HG02852 (cell line): ENCODE measurements around the gene SUMO1.
"Not testable (repeated sequence)": the region's sequence is repeated elsewhere in the genome, so short reads cannot be mapped to it uniquely, and the experiment has no call there.

ENCODE experiments used
- ATAC-seq: cut with Tn5 transposase; IDR thresholded peaks from one replicate; pipeline ENCODE4 v1.9.1; 2021; ENCODE audit warnings: mild to moderate bottlenecking, moderate library complexity; ENCODE audit not compliant: unreplicated experiment

SUMO1 gene

DNA sequence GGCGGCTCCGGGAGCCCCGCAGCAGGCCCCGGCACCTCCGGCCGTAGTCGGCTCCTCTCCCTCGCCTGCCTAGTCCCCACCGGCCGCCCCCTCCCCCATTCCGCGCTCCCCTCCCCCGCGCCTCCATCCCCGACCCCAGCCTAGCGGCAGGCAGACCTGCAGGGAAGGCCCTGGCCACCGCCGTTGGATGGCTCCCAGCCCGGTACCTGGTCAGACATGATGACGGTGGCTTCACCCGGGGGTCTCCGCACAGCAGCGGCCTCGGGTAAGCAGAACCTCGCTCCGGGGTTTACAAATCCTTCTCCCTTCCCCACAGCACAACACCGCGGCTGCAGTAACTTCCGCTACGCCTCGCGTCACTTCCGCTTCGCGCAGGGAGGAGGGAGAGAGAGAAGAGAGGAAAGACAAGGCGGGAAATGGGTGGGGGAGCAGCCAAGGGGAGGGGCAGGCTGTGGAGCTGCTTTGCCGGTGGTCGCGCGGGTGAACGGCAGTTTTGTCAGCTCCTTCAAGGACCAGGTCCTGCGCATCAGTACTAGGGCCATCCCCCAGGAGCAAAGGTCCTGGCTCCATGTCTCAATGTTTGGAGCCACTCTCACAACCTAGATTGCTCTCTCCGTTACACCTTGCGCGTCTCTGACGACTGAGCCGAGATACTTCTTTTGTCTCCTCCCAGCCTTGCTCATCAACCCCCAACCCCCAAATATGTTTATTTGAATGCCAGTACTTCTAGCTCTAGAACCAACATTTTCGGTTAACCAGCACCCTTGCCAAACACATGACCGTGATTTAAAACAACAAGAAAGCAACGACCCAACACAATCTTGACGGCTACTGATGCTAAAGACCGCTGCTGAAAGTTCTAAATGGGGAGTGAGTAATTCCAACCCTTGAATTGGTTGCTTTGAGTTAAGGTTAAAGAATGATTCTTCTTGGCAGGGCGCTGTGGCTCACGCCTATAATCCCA, at the start of gene SUMO1:
Gene SUMO1 (minus strand): TSS at position 364 of the 964 bp plus-strand sequence. CDS start 146 bp downstream, at position 218.
- peak; percentile 96 for ATAC-seq

DNA sequence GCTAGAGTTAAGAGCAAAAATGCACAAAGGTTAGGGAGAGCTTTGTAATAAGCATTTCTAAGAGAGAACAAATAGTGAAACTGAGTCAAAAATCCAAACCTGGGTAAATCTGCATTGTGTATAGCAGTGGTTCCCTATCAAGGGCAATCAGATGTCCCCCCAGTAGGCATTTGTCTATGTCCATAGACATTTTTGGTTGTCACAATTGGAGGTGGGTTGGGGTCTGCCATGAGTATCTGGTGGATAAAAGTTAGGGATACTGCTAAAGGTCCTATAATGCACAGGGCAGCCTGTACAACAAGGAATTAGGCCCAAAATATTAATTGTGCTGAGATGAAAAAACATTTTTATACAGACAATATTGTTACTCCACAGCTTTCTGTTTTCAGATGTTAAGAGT, 48.2 kb upstream of the SUMO1 start:
- ATAC-seq, result no peak

DNA sequence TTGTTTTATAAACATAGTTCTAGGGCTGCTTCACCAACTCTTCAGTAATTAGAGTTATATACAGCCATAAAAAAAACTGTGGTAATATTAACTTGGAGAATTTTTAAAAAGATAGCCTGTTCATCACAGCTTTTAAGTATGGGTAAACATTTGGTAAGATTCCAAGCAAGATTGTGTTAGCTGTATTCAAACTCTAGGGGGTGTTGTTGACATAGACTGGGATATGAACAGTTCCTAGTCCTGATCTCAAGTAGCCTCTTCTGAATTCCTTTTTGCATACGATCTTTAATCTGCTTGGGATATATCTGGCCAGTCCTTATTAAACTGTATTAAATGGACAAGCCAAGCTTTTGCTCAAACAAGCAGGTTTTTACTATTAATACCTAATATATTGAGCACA, 40.5 kb upstream of the SUMO1 start:
- no peak for ATAC-seq

DNA sequence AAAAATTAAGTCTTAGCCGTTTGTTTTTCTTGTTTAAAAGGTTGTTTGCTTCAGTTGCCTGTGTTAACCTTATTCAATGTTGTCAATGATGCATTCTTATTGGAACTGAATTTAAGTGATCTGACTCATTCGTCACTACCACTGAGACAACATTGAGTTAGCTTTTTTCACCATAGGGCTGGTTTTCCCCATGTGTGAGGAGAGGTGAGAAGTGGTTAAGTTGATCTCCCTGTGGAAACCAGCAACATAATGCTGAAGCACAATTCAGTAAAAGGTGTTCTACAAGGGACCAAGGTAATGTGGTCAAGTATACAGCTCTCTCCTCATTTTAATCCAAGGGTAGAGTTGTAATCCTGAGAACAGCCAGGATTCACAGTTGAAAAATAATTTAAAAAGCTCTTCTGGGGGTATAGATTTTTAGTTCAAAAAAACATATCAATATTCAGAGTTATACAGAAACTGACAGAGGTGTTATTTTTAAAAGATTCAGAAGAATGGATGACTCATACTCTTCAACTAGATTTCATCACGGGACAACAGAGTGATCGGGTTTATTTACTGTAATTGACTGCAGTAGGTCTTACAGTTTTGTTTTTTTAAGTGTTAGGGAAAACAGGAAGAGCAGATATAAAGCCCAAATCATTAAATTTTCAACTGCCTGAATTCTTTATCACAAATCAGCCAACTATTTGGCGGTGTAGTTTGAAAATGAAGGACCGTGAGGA, 39.8 kb upstream of the SUMO1 start:
- ATAC-seq, result peak; percentile 52

DNA sequence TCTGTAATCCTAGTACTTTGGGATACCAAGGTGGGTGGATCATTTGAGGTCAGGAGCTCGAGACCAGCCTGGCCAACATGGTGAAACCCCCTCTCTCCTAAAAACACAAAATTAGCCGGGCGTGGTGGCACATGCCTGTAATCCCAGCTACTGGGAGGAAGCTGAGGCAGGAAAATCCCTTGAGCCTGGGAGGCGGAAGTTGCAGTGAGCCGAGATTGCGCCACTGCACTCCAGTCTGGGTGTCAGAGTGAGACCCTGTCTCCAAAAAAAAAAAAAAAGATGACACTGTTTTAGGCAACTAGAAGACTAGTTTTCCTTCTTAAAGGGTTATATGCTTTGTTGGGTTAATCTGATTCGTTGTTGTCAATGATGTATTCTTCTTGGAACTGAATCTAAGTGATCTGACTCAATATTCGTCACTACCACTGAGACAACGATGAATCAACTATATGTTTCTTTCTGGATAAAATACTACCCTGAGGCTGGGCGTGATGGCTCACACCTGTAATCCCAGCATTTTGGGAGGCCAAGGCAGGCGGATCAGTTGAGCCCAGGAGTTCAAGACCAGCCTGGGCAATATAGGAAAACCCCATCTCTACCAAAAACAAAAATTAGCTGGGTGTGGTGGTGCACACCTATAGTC, 37.8 kb upstream of the SUMO1 start:
- ATAC-seq, result not testable (repeated sequence)

DNA sequence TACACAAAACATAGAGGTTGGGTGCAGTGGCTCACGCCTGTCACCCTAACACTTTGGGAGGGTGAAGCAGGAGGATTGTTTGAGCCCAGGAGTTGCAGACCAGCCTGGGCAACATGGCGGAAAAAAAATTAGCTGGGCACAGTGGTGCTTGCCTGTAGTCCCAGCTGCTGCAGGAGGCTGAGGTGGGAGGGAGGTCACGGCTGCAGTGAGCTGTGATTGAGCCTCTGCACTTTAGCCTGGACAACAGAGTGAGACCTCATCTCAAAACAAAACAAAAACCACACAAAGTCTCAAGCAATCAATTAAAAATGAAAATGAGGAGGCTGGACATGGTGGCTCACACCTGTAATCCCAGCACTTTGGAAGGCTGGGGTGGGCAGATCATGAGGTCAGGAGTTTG, 32.1 kb upstream of the SUMO1 start:
- no peak for ATAC-seq

DNA sequence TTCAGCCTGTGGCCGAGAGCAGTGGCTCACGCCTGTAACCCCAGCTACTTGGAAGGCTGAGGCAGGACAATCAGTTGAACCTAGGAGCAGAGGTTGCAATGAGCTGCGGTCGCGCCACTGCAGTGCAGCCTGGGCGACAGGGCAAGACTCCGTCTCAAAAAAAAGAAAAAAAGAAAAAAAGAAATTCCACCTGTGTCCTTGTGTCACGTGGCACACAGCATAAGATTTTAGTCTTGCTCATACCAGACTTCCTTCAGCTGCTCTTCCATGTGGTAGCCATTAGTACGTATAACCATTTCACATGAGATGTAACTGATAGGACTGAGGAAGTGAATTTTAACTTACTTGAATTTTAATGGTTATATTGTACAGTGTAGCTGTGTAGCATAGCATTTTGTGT, 31.2 kb upstream of the SUMO1 start:
- no peak for ATAC-seq

DNA sequence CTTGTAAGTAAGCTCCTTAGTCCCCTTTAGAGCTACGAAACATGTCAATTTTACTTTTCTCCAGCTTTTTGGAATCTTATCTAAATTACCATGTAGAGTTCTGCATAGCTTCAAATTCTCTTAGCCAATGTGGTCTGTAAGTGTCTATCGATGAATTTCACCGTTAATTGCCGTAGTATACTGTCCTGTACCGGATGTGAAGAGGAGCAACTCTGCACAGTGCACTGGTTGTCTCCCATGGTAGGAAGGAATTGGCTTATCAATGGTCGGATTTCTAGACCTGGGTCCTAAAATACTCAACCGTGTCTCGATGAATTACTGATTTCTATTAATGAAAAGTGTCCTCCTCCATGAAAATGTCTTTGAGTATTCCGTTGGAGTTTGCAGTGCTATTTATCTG, 29.1 kb upstream of the SUMO1 start:
- ATAC-seq, result no peak

DNA sequence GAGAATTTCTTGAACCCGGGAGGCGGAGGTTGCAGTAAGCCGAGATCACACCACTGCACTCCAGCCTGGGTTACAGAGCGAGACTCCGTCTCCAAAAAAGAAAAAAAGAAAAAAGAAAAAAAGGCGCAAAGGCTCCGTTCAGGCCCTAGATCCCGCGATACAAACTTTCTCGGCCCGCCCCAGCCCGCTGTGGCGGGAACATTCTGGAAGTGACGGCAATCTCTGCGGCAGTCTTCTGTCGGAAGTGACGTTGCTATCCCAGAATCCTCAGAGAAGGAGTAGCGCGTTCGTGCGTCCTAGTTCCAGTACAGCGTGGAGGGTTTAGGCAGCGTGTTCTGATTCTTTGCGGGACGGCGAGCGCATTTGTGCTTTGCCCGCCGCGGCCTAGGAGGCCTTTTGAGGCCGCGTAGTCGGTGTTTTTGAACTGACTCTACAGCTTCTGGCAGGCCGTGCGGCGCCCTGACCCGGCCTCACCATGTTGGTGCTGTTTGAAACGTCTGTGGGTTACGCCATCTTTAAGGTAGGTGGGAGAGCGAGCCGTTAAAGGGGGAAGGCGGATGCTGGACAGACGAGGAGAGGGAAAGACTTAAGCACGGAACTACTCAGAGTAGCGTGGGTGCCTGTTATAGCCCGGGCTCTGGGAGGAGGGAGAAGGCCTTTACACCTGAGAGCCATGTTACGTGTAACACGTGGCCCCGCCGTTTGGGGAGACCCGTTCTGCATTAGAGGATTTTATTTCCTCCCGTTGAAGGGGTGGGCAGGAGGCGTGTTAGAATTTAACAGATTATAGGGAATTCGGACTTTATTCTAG, 27.3 kb upstream of the SUMO1 start, which contains the start of gene NOP58:
Gene NOP58 (plus strand): TSS at position 297 of the 811 bp plus-strand sequence. CDS start 179 bp downstream, at position 476.
- ATAC-seq, result peak; percentile 81

DNA sequence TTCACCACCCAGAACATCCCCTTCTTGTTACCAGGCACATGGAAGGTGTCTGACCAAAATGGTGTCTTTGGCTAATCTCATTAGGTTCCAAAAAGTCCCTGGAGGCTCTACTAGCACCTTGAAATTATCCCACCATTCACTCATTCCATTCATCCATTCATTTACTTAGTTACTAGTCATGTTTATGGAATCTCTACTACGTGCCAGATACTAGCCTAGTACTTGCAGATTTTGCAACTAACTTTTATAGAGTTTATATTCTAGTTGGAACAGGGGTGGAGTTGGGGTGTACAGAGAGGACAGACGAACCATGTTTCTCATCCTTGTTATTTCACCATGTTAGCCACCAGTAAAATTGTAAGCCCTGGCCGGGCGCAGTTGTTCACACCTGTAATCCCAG, 23.1 kb upstream of the SUMO1 start:
- no peak for ATAC-seq

DNA sequence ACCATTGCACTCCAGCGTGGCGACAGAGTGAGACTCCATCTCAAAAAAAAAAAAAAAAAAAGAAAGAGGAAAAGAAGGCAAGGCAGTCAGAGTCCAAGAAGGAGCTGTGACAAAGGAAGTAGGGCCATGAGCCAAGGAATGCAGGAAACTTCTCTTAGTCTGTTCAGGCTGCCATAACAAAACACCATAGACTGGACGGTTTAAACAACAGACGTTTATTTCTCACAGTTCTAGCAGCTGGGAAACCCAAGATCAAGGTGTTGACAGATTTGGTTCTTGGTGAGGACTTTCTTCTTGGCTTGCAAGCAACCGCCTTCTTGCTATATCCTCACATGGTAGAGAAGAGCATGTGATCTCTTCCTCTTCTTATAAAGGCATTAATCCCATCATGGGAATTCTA, 13.1 kb upstream of the SUMO1 start:
- no peak for ATAC-seq

DNA sequence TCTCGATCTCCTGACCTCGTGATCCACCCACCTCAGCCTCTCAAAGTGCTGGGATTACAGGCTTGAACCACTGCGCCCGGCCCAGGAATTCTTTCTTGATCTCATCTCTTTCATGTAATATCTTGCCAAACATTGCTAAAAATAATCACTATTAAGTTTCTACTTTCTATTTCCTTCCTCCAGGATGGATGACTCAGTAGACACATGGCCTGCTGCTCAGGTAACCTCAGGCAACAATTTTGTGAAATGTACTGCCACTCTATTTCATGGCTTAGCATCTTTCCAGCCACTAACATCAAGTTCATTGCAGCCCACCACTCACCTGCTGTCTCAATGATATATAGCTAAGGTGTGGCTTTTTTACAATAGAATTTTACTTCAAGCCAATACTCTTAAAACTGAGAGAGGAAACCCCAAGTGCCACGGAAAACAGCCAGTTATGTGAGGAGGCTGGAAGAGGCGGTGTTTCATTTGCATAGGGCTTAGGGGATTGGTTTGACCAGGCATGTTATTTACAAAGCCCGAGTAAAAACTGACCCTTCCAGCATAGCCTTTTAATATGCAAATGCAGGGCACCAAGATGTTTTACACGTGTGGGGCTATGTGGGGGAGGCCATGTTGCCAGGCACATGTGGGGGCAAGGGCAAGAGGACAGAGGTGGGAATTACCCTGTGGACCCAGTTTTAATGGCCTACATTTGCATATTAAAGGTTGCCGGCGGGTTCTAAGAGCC, 11.3 kb upstream of the SUMO1 start:
- ATAC-seq, result no peak

DNA sequence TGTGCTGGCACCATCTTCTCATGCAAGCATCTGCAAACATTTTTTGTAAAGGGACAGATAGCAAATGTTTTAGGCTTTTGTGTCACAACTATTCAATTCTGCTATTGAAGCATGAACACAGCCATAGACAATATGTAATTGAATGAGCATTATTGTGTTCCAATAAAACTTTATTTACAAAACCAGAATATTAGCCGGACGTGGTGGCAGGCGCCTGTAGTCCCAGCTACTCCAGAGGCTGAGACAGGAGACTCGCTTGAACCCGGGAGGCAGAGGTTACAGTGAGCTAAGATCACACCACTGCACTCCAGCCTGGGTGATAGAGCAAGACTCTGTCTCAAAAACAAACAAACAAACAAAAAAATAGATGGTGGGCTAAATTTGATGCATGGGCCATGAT, 9.3 kb upstream of the SUMO1 start:
- not testable (repeated sequence) for ATAC-seq

DNA sequence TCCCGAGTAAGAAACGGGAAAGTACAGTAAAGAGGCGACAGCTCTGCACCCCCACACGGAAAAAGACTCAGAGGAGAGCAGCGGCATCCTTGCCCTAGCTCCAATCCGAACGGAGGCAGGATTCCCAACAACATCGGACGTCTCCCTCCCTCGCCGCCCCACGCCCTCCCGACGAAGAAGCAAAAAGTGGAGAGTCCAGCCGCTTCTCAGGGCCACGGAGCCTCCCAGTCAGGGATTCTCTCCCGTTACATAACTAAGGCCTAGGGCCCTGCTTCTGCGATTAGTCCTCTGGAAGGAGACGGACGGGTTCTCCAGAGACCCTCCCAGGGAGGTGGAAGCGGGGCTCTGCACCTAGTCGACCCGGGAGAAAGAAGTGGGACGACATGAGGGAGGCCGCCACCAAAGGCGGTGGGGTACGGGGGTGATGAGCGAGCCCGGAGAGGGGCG, 587 bp downstream of the SUMO1 start:
- ATAC-seq, result peak; percentile 43

DNA sequence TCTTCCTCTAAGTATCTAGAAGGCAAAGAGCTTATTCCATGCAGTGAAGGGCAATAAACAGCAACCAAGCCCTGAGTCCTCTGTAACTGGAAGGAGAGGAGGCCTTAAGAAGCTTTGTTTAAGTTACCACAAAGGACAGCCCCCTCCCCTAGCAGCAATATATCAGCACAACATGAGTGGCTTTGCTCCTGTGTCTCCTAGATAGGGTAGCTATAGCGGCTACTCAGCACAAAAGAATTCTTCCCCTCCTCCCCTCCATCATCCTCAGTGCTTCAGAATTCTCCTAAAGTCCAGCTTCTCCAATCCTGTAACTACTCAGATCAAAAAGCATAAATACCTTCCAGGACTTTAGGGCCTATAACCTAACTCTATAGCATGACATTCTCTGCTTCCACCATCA, 16.5 kb downstream of the SUMO1 start:
- ATAC-seq, result no peak

DNA sequence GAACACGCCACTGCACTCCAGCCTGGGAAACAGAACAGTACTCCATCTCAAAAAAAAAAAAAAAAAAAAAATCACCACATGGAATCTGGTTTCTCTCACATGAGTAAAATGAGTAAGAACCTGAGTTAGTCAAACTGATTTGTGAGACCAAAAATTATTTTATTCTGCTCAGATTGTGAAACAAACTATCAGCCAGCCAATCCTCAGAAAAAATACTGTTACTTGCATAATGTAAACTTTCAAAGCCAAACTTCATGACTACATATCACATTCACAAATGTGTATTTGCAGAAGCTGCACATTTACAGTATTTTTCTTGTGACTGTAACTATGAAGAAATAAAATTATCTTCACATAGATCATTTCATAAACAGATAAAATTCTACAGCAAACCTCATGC, 23.2 kb downstream of the SUMO1 start:
- no peak for ATAC-seq

DNA sequence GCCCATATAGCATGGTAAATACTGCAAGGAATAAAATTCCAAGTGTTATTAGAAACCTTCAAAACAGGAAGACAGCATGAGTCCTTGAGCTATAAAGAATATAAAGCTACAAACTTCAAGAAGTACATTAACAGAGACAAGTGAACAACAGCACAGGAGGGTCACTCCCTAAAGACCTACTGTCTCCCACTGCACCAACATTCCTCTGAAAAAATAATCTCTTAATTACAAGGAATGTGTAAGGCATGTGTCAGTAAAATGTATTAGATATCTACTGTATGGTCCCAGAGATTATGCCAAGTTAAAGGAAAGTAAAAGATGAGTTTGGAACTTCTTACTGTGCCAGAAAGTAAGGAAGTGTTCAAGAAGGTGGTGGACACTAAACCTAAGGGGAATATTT, 29.9 kb downstream of the SUMO1 start:
- no peak for ATAC-seq

DNA sequence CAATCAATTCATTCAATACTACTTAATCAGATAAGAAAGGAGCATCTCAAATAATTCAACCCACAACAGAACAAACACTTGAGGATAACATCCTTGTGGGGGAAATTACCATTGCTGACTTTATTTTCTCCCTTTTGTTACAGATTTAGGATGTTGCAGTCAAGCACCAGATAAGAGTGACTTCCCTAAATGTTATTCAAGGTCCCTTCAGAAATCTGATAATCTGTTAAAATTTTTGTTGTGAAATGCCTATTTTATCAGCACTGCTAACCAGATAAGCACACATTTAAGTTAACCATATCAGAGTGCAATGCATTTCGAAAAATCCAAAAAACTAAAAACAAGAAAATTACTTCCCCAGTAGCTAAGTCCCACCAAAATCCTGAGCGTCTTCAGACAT, 33.5 kb downstream of the SUMO1 start:
- no peak for ATAC-seq

DNA sequence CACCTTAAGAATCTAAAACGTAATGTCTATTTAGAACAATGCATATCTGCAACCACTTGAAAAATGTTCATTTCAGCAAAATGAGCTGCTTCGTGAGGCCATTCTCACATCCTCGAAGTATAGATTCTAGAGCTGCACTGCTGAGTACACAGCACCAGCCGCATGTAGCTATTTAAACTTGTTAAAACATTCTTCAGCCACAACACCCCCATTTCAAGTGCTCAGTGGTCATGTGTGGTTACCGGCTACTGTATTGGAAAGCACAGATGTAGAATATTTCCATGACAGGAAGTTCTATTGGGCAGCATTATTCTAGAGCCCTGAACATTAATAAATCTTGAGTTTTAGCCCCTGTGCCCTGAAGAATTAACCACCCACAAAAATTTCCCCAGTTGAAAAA, 35.0 kb downstream of the SUMO1 start:
- ATAC-seq, result no peak
